PC-3 (cell line): ENCODE data around the gene SPACA6. TPM values are rescaled to one million over a fixed set of nuclear protein-coding genes. Genes with fewer than 3 reads are reported as not detected.
A peak's percentile ranks its signal among the peaks of the same experiment; 100 is the strongest.

ENCODE experiments used
- ATAC-seq: fragments of 200-7000 bp; cut with Tn5 transposase; 2 replicates; pipeline ENCODE4 v1.9.1; 2020; ENCODE audit warnings: mild to moderate bottlenecking, moderate library complexity
- BruUV-seq: library from RNA; stranded (reverse); fragments of 400-500 nt; replicated peaks from 2 replicates; lab custom pipeline; 2021; lab: Mats Ljungman, UMichigan
- CTCF ChIA-PET: fragments of 300-600 bp; sonication (Branson Sonifier 250); formaldehyde crosslinking; loops from one replicate; lab custom pipeline; 2022; ENCODE audit warnings: antibody characterized with exemption; lab: Charles Lee
- POLR2A ChIA-PET: fragments of 300-600 bp; sonication (Branson Sonifier 250); formaldehyde crosslinking; loops from one replicate; lab custom pipeline; 2022; ENCODE audit warnings: antibody characterized with exemption; ENCODE audit not compliant: unreplicated experiment; lab: Charles Lee
- DNase-seq: peaks from one replicate; pipeline ENCODE4 v3.0.0-alpha.2; 2015
- H2AFZ ChIP-seq: fragments of 300-600 bp; sonication (generic); 2 replicates; pipeline ENCODE4 v1.6.0; 2016; ENCODE audit warnings: antibody characterized with exemption, low read length
- H3F3A ChIP-seq: fragments of 300-600 bp; sonication (generic); one replicate; pipeline ENCODE4 v1.6.0; 2017; ENCODE audit warnings: antibody characterized with exemption, low read length, control low read depth, mild to moderate bottlenecking; ENCODE audit not compliant: unreplicated experiment
- H3K27ac ChIP-seq: fragments of 300-600 bp; sonication (generic); 2 replicates; pipeline ENCODE4 v1.5.1; 2016; ENCODE audit warnings: mild to moderate bottlenecking, low read length
- H3K27me3 ChIP-seq: fragments of 300-600 bp; sonication (generic); 2 replicates; pipeline ENCODE4 v1.6.1; 2016; ENCODE audit warnings: low read length, mixed read lengths
- H3K36me3 ChIP-seq: fragments of 300-600 bp; sonication (generic); 2 replicates; pipeline ENCODE4 v1.6.1; 2016; ENCODE audit warnings: low read depth, mixed run types, low read length, mixed read lengths
- H3K4me1 ChIP-seq: fragments of 300-600 bp; sonication (generic); 2 replicates; pipeline ENCODE4 v1.5.1; 2016; ENCODE audit warnings: low read length; ENCODE audit not compliant: insufficient read depth
- H3K4me2 ChIP-seq: fragments of 300-600 bp; sonication (generic); 2 replicates; pipeline ENCODE4 v1.6.0; 2016; ENCODE audit warnings: low read length
- H3K4me3 ChIP-seq: fragments of 300-600 bp; sonication (generic); 2 replicates; pipeline ENCODE4 v1.5.1; 2016; ENCODE audit warnings: mild to moderate bottlenecking, low read length, mixed read lengths
- H3K79me2 ChIP-seq: fragments of 300-600 bp; sonication (generic); 2 replicates; pipeline ENCODE4 v1.6.1; 2017; ENCODE audit warnings: low read length, mixed read lengths
- H3K9ac ChIP-seq: fragments of 300-600 bp; sonication (generic); 2 replicates; pipeline ENCODE4 v1.6.0; 2016; ENCODE audit warnings: mild to moderate bottlenecking, low read length
- H3K9me2 ChIP-seq: fragments of 300-600 bp; sonication (generic); replicated peaks from 2 replicates; pipeline ENCODE4 v1.6.1; 2016; ENCODE audit warnings: mixed run types, low read length, mixed read lengths
- H3K9me3 ChIP-seq: fragments of 300-600 bp; sonication (generic); 2 replicates; pipeline ENCODE4 v1.6.1; 2016; ENCODE audit warnings: low read length, mixed read lengths
- H4K20me1 ChIP-seq: fragments of 300-600 bp; sonication (generic); 2 replicates; pipeline ENCODE4 v1.6.1; 2016; ENCODE audit warnings: low read length, mixed read lengths
- CTCF ChIP-seq: fragments of 300-600 bp; sonication (generic); conservative IDR thresholded peaks from 2 replicates; pipeline ENCODE4 v1.5.1; 2017; ENCODE audit warnings: antibody characterized with exemption, low read depth, mild to moderate bottlenecking, low read length
- EZH2 ChIP-seq: fragments of 300-600 bp; sonication (generic); IDR thresholded peaks from one replicate; pipeline ENCODE4 v1.6.1; 2017; ENCODE audit warnings: antibody characterized with exemption, mild to moderate bottlenecking, low read length; ENCODE audit not compliant: unreplicated experiment
- EZH2phosphoT487 ChIP-seq: fragments of 300-600 bp; sonication (generic); IDR thresholded peaks from 2 replicates; pipeline ENCODE4 v1.6.1; 2018; ENCODE audit warnings: mild to moderate bottlenecking, antibody characterized with exemption, low read length, borderline replicate concordance
- intact Hi-C: fragments of 100-400 bp; cut with micrococcal nuclease; formaldehyde crosslinking; loops from 2 replicates; pipeline ENCODE4 v1.9.0; 2023
- total RNA-seq: library from RNA; depleted of rRNA; stranded (reverse); fragments of >200 nt; gene quantifications from 2 replicates; pipeline ENCODE4 v1.2.3, GENCODE V29; 2014

Gene SPACA6
- total RNA-seq, 1 experiment from 2014 or later = 10.1 TPM

GRCh38 chr19:51750400-51751094, 57.4 kb downstream of the SPACA6 start:
- H4K20me1 ChIP-seq = no peaks in the 10 kb centered on the region
- no peak overlapping the region for H3K9ac ChIP-seq
- ChIA-PET POLR2A (no interaction called here), CTCF (no interaction called here)
- BruUV-seq = no TSS peak
- H3K4me1 ChIP-seq = no peaks in the 10 kb centered on the region
- H3K27me3 ChIP-seq = peaks cover 5% of the 10 kb centered on the region; the same call in 1 of the 2 replicates
- ATAC-seq = no peak
- H3K27ac ChIP-seq = no peak overlapping the region
- H3K4me3 ChIP-seq = no peak overlapping the region
- no peaks in the 10 kb centered on the region for H3K9me3 ChIP-seq
- H3K9me2 ChIP-seq = no peaks in the 10 kb centered on the region
- no peak overlapping the region for H2AFZ ChIP-seq
- no peaks in the 10 kb centered on the region for H3K36me3 ChIP-seq
- DNase-seq = no peak
- intact Hi-C loops = no loop called here
- H3K4me2 ChIP-seq = no peak overlapping the region
- no peaks in the 10 kb centered on the region for H3F3A ChIP-seq
- no peaks in the 10 kb centered on the region for H3K79me2 ChIP-seq
- TF ChIP-seq EZH2 (no peak), EZH2phosphoT487 (no peak), CTCF (no peak)

- ATAC-seq = peak; percentile 57; the same call in 1 of the 2 replicates
- no peak for TF ChIP-seq EZH2
- CTCF ChIA-PET = interaction anchor here (0.7 kb wide), 1 partner anchor 47 kb away, joined by 3 read pairs; no protein-coding TSS in a partner anchor
These were observed 58.5 kb downstream of the SPACA6 start, which contains the start of gene FPR1 for GRCh38 chr19:51751655-51752054. Gene FPR1, minus strand, starts transcription at chr19:51751878. Its CDS starts 4,884 bp downstream, at chr19:51746994.

GRCh38 chr19:51754109-51754508, 61.0 kb downstream of the SPACA6 start:
- no peak overlapping the region for H3K27ac ChIP-seq
- H3K9me2 ChIP-seq = no peaks in the 10 kb centered on the region
- BruUV-seq = no TSS peak
- no peak for DNase-seq
- H3K4me1 ChIP-seq = no peaks in the 10 kb centered on the region
- 0 out of 2 replicates have a peak, but pooled peaks cover 4% of the 10 kb centered on the region for H3K27me3 ChIP-seq
- H2AFZ ChIP-seq = no peak overlapping the region
- intact Hi-C loops = no loop called here
- TF ChIP-seq CTCF (no peak), EZH2 (no peak), EZH2phosphoT487 (no peak)
- no peak overlapping the region for H3K9ac ChIP-seq
- H4K20me1 ChIP-seq = no peaks in the 10 kb centered on the region
- POLR2A ChIA-PET = no interaction called here
- H3F3A ChIP-seq = no peaks in the 10 kb centered on the region
- no peaks in the 10 kb centered on the region for H3K9me3 ChIP-seq
- no peak overlapping the region for H3K4me2 ChIP-seq
- H3K4me3 ChIP-seq = no peak overlapping the region
- CTCF ChIA-PET = no interaction called here
- no peak for ATAC-seq
- H3K79me2 ChIP-seq = no peaks in the 10 kb centered on the region
- H3K36me3 ChIP-seq = no peaks in the 10 kb centered on the region

More at GRCh38 chr19:51751655-51752054, 58.5 kb downstream of the SPACA6 start, which contains the start of gene FPR1:
- H3K4me1 ChIP-seq = no peaks in the 10 kb centered on the region
- 0 out of 2 replicates have a peak, but pooled peaks cover 4% of the 10 kb centered on the region for H3K27me3 ChIP-seq
- POLR2A ChIA-PET = no interaction called here
- H3K36me3 ChIP-seq = no peaks in the 10 kb centered on the region
- no peaks in the 10 kb centered on the region for H3K9me2 ChIP-seq
- no peaks in the 10 kb centered on the region for H4K20me1 ChIP-seq
- H3K4me2 ChIP-seq = no peak within 1 kb of the TSS
- intact Hi-C loops = no loop called here
- no peak within 1 kb of the TSS for H2AFZ ChIP-seq
- no peaks in the 10 kb centered on the region for H3K79me2 ChIP-seq
- H3F3A ChIP-seq = no peaks in the 10 kb centered on the region
- peak; percentile 60 for DNase-seq
- H3K4me3 ChIP-seq = no peak within 1 kb of the TSS
- peak within 1 kb of the TSS; percentile 24 for H3K27ac ChIP-seq
- no peaks in the 10 kb centered on the region for H3K9me3 ChIP-seq
- no TSS peak for BruUV-seq
- H3K9ac ChIP-seq = no peak within 1 kb of the TSS
